Sciatic nerve (tissue), 2 donors: ENCODE results near the gene LCP2. TPM values are rescaled to one million over a fixed set of nuclear protein-coding genes. Genes with fewer than 3 reads are reported as not detected.

Experiments used
- ATAC-seq: fragments of 200-7000 bp; cut with Tn5 transposase; one replicate; pipeline ENCODE4 v1.9.1; 2020; ENCODE audit warnings: mild to moderate bottlenecking, moderate library complexity
- DNase-seq: peaks from one replicate; pipeline ENCODE4 v3.0.0-alpha.2; 2020; ENCODE audit warnings: low spot score
- intact Hi-C: fragments of 100-400 bp; cut with DNase I; formaldehyde crosslinking; loops from one replicate; pipeline ENCODE4 v1.14.2; 2022
- total RNA-seq: library from RNA; stranded (reverse); fragmentation: NEBNext Ultra II Directional; extraction: Animal tissue kit (Norgen Biotek cat#: 25700); gene quantifications from one replicate; pipeline ENCODE4 v1.2.1, GENCODE V29; 2021
- donor health status: DM: no; HTN: no; CAD: no.
- donor health status: DM: no; HTN: no; CAD: no.

The LCP2 gene
- total RNA-seq, 1 donor from 2014 or later, result 45.2 TPM

DNA sequence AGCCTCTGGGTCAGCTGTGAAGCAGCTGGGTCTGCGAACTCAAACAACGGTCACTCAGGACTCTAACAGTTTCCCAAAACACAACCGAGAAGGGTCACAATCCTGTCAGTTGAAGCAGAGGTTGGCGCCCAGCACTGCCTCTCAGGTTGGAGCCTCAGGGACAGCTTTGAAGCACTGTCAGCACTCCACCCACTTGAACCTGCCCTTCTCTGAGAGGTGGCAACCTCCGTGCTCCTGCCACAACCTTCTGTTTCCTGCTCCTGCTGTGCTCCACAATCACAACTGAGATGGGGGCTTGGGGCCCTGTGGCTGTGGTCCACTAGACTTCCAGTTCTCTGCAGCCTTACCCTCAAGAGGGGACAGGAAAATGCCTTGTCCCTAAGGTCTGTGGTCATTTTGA is 21.7 kb upstream of the LCP2 start:
- no peak for ATAC-seq
- intact Hi-C loops, result no loop called here
- DNase-seq, result no peak

DNA sequence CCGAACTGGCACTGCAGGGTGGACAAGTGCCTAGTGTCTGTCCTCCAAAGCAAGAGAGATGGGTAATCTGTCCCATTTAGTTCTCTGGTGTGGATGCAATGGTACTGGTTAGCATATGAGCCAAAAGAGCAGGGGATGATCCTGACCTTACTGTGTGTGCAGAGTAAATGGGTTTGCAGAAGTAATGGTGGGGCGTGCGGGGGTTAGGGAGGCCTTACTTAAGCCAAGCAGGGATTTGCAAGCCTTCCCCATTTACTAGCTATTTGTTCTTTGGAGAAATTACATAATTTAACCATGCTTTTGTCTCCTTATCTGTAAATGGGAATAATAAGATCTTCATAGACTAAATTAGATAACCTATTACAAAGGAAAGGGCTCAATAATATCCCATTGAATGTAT is 19.9 kb upstream of the LCP2 start:
- DNase-seq (no peak), ATAC-seq (no peak)
- intact Hi-C loops, result no loop called here

DNA sequence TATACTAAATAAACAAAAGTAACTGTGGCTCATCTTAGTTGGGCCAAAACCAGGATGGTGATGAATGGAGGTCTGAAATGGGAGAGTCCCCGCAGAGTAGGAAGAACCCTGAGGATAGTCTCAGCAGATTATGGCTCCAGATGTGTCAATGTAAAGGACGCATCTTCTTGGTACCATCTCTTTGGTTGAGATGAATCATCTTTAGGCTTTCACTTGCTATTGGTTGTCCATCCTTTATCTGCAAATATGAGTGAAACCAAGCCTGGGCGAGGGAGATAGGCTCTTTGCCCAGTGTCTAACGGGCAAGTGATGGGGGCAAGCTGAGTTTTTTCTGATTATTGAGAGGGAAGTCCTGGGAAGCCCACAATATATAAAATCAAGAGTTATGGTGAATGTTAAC is 19.4 kb upstream of the LCP2 start:
- DNase-seq (no peak), ATAC-seq (no peak)
- intact Hi-C loops, result no loop called here

DNA sequence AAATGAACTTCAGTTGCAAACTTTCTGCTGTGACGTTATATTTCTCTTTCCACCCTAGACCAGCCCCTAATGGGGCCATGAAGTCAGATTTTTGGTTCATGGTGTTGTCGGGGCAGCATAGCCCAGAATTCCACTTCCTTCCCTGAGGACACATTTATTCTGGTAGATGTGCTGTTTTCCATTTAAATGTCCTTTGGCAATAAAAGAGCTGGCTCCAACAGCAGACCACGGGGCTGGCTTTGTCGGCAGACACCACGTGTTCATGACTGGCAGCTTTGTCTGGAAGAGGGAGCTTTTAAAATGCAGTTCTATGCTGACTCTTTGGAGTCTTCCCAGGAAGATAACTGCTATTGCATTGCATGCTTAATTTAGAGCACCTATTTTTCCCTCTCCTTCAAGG is 17.6 kb upstream of the LCP2 start:
- ATAC-seq, result peak; percentile 97
- intact Hi-C loops, result no loop called here
- peak; percentile 86 for DNase-seq

DNA sequence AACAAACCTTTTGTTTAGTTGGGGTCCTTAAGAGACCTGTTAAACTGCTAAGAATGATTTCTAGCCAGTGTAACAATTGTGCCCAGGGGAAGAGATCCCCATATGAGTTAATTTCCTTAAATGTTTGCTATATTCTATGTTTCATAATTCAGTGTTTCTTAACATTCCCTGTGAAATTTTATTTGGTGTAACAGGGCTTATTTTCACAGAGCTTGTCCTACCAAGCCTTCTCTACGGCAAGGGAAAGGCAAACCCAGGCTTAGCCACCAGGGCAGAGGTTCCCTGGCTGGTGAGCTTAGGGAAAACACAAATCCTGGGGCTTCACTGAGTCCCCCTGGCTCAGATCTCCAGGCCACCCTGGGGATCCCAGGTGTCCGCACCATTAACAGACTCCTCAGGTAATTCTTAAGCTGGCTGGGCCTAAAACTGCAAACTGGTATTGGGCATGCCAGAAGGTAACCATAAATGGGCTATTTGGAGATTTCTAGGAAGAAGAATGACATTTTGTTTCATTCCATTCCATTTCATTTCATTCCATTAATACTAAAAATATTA is 17.0 kb upstream of the LCP2 start:
- ATAC-seq, result peak; percentile 9
- DNase-seq, result no peak
- intact Hi-C loops, result no loop called here

DNA sequence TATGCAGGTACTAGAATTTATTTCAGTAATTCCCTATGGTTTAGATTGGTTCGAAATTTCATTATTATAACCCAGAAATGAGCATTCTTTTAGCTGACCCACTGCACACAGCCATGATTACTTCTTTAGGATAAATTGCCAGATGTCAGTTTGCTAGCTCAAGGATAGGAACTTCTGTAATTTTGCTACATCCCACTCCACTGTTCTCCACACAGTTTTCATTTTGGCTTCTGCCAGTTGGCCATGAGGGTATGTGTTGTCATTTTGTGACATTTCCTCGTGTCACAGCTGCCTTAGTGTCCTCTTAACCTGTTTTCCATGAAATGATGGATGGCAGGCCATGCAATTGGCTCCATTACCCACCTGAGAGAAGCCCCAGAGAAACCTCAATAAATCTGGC is 16.2 kb upstream of the LCP2 start:
- intact Hi-C loops, result no loop called here

DNA sequence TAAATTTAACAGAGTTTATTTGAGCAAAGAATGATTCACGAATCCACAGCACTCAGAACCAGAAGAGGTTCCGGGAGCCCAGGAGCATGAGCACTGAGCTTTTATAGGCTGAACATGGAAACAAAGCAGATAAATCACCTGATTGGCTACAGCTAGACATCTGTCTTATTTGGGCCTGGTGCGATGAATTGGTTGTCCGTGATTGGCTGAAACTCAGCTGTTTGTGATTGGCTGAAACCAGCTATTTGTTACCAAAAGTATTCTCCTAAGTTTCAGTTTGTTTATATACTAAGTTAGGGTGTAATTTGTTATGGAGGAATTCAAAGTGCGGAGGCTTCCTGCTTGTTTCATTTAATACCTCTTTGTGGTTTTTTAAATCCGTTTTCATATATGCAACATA is 15.8 kb upstream of the LCP2 start:
- intact Hi-C loops, result no loop called here
- no peak for ATAC-seq

More for the DNA sequence above, 16.2 kb upstream of the LCP2 start:
- DNase-seq (no peak), ATAC-seq (no peak)

DNA sequence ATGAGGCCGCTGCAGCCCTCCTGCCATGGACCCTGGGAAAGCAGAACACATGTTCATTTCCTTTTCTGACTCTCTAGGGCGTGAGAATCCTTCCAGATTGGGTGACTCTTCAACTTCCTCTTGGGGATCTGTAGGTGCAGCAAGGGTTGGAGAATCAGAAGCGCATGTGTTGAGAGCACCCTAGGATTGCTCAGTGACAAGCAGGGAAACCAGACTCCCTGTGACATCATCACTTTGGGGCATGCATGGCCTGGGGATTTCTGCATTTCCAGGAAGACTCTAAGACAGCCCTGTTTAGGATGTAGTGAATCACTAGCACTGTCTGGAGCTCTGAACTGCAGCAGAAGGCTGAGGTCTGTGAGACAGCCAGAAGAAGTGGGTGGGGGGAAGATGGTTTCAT is 15.1 kb upstream of the LCP2 start:
- intact Hi-C loops, result no loop called here
- no peak for ATAC-seq

More for the DNA sequence above, 15.8 kb upstream of the LCP2 start:
- DNase-seq, result no peak

DNA sequence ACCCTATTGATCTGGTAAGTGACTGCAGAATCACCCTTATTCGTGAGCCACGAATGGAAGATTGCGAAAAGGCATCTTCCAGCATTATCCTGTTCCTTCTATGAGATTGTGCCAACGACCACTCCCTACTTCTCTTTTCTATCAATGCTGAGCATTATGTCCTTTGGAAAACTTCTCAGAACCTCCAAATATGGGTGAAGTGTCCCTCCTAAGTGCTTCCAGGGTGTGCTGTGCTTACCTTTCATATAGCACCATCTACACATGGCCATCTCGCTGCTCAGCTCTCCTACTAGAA is 14.7 kb upstream of the LCP2 start:
- ATAC-seq, result no peak
- intact Hi-C loops, result no loop called here
- DNase-seq, result no peak

More for the DNA sequence above, 15.1 kb upstream of the LCP2 start:
- DNase-seq, result no peak

DNA sequence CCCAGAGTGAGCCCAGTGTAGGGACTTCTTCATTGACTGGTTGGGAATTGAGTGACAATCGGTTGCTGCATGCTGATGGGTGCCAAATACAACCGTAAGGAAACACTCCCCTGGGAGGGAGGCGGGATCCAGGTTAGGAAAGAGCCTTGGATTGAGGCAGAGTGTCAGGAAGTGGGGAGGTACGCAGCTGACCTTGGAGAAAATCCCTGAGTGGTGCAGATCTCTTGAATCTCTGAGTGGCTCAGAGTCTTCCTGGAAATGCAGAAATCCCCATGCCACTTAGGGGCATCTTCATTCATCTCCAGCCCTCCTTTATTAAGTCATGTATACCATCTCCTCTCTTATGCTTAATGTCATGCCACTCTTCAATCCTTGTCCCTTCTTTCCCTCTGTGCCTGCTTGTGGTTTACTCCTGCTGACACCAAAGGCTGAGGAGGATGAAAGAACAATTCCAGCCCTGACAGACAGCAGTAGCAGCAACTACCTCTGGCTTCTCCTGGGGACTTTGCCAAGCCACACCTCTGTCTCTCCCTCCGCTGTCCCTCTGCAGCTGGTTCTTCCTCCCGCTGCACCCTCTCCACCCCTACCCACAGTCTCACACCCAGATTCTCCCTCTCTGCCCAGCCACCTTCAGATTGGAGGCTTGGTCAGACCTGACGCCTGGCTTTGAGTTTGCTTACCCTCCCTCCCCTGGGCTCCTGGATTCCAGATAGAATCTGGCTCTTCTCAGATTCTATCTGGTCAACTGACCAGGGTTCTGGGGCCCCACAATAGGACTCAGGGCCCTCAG is 14.1 kb upstream of the LCP2 start:
- no peak for DNase-seq

DNA sequence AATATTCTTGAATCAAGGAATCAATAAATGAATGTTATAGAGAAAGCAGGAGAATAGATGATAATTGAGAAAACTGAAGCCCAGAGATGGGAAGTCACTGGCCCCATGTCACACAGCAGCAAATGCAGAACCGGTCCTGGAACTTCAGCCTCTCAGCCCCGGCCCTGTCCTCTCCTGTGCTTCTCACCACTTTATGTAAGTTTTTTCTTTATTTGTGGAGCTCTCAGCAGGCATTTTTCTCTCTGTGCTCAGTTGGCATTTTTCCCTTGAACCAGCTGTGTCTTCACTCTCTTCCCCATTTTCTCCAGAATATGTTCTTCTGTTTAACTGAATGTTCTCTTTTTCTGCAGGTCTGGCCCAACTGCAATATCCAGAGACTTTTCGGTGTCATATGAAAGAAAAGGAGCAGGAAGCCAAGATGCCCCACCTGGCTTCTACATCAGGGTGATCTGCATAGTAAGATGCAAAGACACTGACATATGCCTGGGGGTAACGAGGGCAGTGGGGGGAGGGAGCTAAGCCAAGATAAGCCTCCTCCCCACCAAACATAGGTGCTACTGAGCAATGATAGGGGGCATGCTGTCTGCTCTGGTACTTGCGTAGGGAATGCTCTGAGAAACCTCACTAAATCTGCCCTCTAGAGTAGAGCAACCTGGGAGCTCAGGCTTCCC is 12.8 kb upstream of the LCP2 start:
- ATAC-seq, result no peak
- intact Hi-C loops, result no loop called here
- no peak for DNase-seq

More for the DNA sequence above, 14.1 kb upstream of the LCP2 start:
- intact Hi-C loops, result no loop called here
- no peak for ATAC-seq

DNA sequence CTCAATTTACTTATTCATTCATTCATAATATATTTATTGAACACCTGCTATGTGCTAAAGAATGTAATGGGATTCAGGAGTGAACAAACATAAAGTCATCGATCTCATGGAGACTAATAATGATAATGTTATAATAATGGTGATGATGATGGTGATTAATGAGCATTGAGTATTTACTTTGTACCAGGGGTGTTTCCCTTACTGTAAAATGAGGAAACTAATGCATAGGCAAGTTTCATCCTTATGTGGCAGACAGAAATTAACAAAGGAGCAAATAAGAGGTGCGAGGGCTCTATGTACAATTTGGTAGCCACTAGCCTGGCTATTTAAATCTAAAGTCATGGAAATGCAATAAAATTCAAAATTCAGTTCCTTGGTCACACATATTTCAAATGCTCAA is 11.1 kb upstream of the LCP2 start:
- DNase-seq, result no peak
- intact Hi-C loops, result no loop called here
- no peak for ATAC-seq

DNA sequence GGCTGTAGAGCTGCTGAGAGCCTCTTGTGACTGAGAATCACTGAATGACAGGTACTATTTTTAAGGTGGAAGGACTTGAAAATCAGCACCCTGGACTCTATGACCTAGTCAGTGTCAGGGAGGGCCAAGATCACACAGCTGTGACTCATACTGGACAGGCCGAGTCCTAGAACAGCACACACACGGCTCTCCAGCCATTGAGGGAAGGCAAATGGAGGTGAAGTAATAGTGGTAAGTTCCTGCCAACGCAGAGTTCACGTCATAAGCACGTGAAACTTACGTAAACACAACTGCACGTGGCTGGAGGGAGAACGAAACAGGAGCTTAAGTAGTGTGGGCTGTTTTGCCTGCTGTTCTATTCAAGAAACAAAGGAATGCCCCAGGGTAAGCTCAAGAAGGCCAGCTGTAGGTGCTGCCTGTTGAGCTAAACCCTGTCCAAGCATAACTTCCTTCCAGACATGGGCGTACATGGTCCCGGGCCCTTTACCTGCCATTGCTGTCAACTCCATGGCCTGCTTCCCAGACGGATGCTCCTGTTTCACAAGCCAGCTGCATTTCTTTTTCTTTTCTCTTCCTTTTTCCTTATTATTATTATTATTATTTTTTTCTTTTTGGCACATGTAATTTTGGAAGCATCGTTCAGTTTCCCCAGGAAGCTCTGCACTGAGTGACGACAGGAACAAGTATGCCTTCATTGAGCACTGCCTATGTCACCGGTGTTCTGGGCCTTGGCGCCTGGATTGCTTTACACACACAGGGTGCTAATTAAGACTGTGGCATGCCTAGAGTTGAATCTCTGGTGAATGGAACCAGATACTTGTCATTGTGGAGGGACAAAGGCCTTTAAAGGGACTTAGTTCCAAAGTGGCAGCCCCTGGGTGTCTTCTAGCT is 10.2 kb upstream of the LCP2 start:
- peak; percentile 94 for ATAC-seq
- intact Hi-C loops, result no loop called here
- peak; percentile 79 for DNase-seq

DNA sequence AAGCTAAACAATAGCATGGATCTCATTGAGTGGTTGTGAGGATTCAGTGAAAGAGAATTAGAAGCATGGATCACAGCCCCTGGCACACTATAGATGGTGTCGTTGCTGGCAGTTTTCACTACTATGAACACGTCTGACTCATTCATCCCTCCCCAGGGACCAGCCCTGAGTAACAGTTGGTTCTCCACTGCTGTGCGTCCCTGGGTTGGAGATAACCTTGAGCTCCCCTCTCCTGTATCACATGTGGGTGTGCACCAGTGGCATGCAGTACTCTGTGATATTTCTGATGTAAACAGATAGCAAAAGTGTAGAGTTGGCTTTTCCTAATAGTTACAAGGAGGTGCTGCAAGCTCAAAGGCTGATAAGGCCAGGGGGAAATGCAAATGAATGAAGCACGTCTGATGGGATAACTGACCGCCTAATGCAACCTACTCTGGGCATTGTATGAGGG is 8.8 kb upstream of the LCP2 start:
- DNase-seq (no peak), ATAC-seq (peak; percentile 51)
- intact Hi-C loops, result no loop called here

DNA sequence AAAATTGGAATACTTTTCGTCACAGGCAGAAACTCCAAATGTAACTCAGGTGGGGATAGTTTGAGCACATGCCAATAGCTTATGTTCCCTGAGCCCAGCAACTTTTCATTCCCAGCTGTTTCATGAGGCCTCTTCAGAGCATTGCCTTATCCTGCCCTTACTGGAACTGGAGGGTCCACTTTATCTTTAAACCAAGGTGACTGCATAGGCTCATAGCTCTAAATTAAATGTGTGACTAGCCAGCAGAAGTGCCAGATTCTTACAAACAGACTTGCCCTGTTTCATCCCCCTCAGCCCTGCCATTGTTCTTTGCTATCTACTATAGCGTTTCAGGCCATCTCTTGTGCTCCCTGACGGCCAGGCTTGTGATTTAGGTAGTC is 8.1 kb upstream of the LCP2 start:
- no peak for ATAC-seq
- no peak for DNase-seq
- intact Hi-C loops, result no loop called here

DNA sequence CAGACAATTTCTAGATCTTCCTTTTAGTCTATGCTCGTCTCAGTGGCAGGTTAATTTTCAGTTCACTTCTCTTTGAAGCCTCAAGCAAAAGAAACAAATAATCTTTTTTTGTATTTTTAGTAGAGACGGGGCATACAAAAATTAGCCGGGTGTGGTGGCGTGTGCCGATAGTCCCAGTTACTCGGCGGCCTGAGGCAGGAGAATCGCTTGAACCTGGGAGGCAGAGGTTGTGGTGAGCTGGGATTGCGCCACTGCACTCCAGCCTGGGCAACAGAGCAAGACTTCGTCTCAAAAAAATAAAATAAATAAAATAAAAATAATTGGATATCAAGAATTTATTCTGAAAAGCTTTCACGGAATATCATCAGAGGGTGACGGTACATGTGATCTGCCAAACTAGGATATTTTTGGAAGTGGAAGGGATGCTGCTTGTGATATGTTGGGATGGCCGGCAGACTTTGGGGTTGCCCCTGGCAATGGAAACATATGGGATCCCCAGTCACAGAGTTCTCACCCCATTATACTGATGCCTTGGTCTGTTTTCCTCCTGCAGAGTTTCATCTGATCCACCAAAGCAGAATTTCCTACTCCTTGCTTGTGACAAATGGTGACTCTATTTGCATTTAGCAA is 7.6 kb upstream of the LCP2 start:
- ATAC-seq, result no peak
- DNase-seq, result no peak
- intact Hi-C loops, result no loop called here

DNA sequence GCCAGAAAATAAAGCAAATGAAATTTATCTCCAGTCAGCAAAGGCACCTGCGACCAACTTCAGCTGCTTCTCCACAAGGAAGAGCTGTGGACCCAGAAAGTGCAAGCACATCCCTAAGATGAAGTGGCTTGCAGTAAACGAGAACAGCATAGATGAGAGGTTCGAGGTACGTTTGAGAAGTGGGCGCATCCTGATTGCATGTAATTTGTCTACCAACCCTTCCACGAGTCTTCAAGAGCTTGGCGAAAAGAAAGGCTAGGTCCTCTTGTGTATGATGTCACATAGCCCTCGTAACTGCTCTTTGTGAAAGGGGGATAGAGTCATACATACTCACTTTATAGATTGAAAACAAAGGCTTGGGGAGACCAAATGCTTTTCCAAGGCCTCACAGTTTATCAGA is 6.0 kb upstream of the LCP2 start:
- intact Hi-C loops, result no loop called here
- ATAC-seq (no peak), DNase-seq (no peak)

DNA sequence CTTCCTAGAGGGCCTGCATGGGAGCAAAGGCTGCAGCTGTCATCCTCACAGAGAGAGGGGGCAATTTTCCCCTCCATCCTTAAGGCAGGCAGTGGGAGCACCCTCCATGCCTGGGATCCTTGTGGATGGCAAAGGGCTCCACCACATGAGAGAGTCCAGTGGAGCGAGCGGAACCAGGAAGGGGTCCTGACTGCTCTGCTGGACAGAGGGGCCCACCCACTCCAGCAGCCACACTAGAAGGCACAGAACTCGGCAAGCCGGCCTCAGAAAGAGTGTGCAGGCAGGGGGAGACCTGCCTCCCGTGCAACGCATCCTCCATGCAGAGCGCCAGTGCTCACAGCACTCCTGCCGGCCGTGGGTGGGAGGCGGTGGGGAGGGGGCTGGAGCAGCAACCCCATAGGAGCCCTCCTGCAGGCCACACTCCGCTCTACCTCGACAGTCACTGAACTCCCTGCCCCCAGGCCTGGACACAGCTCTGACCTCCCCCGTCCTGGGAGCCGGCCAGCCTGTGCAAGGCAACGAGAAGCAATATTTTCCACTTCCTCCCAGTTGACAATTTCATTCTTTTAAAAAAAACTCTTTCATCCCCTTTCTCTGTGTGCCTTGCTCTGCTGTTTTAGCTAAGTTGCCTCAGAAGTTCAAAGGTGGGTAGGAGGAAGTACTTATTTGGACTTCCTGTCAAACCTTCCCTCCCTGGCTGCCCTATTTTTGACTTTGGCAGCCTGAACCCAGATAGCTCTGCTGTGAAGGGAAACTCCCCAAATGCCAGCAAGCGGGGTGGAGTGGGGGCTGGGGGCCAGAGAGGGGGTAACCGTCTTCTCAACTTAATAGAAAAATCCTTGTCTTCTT is 5.3 kb upstream of the LCP2 start:
- DNase-seq, result peak; percentile 82
- ATAC-seq, result peak; percentile 61

More for the DNA sequence above, 5.3 kb upstream of the LCP2 start:
- intact Hi-C loops, result no loop called here
